ENCODE measurements around the gene HACD1.
"Not testable (repeated sequence)": the region's sequence is repeated elsewhere in the genome, so short reads cannot be mapped to it uniquely, and the experiment has no call there.

Gene HACD1

DNA sequence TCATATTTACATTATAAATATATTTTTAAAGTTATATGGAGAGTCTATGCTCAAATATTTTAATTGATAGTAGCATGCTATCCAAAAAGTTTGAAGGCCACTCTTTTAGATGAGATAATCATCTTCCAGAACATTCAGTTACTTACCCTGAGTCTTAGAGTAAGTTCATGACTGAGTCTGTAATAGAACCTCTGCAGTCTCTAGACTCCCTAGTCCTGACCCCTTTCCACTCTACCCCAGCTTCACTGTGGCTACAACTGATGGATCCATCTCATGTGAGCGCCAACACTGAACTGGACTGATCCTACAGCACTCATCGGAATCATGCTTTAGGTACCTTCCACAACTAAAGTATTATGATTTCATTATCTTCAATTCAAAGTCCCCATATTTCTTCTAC is 10.1 kb downstream of the HACD1 start:
- in situ Hi-C loops (cut with MboI; ENCODE audit: low pct_unique_long_range_greater_than_20kb, low sequenced_read_pairs, unreplicated experiment) = loop anchor here (25.0 kb wide), 2 partner anchors 505 to 630 kb away; no protein-coding TSS in a partner anchor
- TF ChIP-seq, protein P1, sequence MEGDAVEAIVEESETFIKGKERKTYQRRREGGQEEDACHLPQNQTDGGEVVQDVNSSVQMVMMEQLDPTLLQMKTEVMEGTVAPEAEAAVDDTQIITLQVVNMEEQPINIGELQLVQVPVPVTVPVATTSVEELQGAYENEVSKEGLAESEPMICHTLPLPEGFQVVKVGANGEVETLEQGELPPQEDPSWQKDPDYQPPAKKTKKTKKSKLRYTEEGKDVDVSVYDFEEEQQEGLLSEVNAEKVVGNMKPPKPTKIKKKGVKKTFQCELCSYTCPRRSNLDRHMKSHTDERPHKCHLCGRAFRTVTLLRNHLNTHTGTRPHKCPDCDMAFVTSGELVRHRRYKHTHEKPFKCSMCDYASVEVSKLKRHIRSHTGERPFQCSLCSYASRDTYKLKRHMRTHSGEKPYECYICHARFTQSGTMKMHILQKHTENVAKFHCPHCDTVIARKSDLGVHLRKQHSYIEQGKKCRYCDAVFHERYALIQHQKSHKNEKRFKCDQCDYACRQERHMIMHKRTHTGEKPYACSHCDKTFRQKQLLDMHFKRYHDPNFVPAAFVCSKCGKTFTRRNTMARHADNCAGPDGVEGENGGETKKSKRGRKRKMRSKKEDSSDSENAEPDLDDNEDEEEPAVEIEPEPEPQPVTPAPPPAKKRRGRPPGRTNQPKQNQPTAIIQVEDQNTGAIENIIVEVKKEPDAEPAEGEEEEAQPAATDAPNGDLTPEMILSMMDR (IDR thresholded peaks at IDR 0.05; ENCODE audit: extremely low read depth, insufficient read depth, missing control alignments) = peak; percentile 6
- DNase-seq (ENCODE audit: low spot score) = no peak

- in situ Hi-C loops (cut with MboI; ENCODE audit: low pct_unique_long_range_greater_than_20kb, low sequenced_read_pairs, unreplicated experiment) = loop anchor here (25.0 kb wide), 2 partner anchors 506 to 631 kb away; no protein-coding TSS in a partner anchor
These were observed 10.6 kb downstream of the HACD1 start for GRCh38 chr10:17606547-17607040.

DNA sequence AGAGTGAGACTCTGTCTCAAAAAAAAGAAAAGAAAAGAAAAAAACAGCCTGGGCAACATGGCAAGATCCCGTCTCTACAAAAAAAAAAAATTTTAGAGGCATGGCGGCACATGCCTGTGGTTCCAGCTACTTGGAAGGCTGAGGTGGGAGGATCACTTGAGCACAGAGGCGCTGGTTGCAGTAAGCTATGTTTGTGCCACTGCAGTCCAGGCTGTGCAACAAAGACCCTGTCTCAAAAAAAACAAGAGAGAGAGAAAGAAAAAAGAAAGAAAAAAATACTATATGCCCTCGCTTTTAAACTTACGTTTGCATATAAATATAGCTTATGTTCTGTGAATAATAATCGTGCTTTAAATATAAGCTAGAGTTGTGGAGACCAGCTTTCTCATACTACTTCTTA is 11.2 kb downstream of the HACD1 start:
- no peak for DNase-seq (ENCODE audit: low spot score)
- TF ChIP-seq, protein P1 (IDR thresholded peaks at IDR 0.05; ENCODE audit: extremely low read depth, insufficient read depth, missing control alignments) = no peak
- in situ Hi-C loops (cut with MboI; ENCODE audit: low pct_unique_long_range_greater_than_20kb, low sequenced_read_pairs, unreplicated experiment) = loop anchor here (25.0 kb wide), 2 partner anchors 506 to 631 kb away; no protein-coding TSS in a partner anchor

More at GRCh38 chr10:17606547-17607040, 10.6 kb downstream of the HACD1 start:
- TF ChIP-seq, protein P1 (IDR thresholded peaks at IDR 0.05; ENCODE audit: extremely low read depth, insufficient read depth, missing control alignments) = no peak
- DNase-seq (ENCODE audit: low spot score) = no peak

DNA sequence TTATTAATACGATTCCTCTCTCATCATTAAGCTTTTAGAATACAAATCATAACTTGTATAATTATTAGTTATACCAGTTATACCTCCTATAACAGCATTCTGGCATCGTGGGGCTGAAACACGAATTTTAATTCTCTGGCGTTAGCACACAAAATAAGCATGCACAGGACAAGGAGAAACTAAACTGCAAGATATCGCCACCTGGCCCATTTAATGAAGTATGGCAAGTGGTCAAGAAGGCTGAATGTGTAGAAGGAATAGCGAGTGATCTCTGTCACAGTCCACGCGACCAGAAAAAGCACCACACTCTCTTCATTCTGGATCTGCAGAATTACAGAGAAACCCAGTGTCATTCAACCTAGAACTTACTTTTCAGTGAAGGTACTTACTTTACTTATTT is 18.1 kb downstream of the HACD1 start:
- TF ChIP-seq, protein P1 (IDR thresholded peaks at IDR 0.05; ENCODE audit: extremely low read depth, insufficient read depth, missing control alignments) = peak; percentile 45
- DNase-seq (ENCODE audit: low spot score) = no peak
- in situ Hi-C loops (cut with MboI; ENCODE audit: low pct_unique_long_range_greater_than_20kb, low sequenced_read_pairs, unreplicated experiment) = no loop called here

DNA sequence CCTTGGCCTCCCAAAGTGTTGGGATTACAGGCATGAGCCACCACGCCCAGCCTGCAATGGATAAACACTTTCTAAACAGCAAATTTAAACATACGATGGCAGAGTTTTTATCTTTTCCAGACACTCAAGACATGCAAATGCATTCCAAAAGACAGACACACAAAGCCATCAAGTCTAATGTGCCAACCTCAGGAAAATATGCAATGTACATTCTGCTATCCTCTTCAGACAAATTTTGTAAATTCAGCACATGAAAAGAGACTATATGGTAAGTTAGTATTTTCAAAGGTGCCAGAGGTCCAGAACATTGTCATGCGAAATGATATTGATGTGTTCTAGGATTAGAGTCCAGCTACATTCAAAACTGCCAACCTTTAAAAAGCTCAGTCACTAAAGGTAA is 19.8 kb downstream of the HACD1 start:
- DNase-seq (ENCODE audit: low spot score) = no peak
- TF ChIP-seq, protein P1 (IDR thresholded peaks at IDR 0.05; ENCODE audit: extremely low read depth, insufficient read depth, missing control alignments) = no peak
- in situ Hi-C loops (cut with MboI; ENCODE audit: low pct_unique_long_range_greater_than_20kb, low sequenced_read_pairs, unreplicated experiment) = no loop called here

DNA sequence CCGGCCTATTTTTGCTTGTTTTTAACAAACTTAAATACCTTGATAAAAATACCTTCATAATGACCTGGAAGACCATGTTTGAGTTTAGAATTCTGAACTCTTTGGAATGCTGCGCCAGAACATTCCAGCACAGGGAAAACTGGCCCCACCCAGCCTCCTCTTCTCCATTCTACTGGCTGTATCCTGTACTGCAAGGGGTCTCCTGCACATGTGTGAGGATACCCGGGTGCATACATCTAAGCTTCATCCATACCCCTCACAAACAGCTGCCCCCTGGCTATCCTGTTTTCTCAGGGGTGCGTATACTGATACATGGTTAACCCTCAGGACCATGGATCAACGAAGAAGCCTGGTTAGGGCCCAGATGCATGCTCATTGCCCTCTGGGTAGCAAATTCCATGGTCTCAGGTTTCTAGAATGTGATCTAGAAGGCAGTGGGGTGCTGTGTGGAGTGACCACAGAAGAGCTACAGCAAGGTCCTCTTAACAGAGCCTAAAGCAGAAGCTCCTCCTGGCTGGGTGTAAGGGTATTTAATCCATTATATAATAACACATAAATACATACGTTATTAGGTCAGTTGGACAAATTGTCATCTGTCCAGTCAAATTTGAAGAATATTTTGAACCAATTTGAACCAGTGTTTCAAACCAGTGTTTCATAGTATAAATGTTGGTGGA is 26.1 kb downstream of the HACD1 start:
- in situ Hi-C loops (cut with MboI; ENCODE audit: low pct_unique_long_range_greater_than_20kb, low sequenced_read_pairs, unreplicated experiment) = no loop called here
- no peak for DNase-seq (ENCODE audit: low spot score)
- TF ChIP-seq, protein P1 (IDR thresholded peaks at IDR 0.05; ENCODE audit: extremely low read depth, insufficient read depth, missing control alignments) = no peak

GRCh38 chr10:17589316-17589715 is 27.9 kb downstream of the HACD1 start:
- DNase-seq (ENCODE audit: low spot score); in situ Hi-C loops (cut with MboI; ENCODE audit: low pct_unique_long_range_greater_than_20kb, low sequenced_read_pairs, unreplicated experiment): not testable (repeated sequence)

Data from GM13977 (cell line).